H9 (cell line): Measurements from ENCODE around the gene RCOR2. TPM values are rescaled to one million over a fixed set of nuclear protein-coding genes. Genes with fewer than 3 reads are reported as not detected.

ENCODE experiments used
- DNase-seq: peaks from one replicate; pipeline ENCODE4 v3.0.0-alpha.2; 2017
- H2AFZ ChIP-seq: one replicate; pipeline ENCODE4 v1.6.1; 2013; ENCODE audit warnings: mild to moderate bottlenecking, low read length, control low read depth, moderate library complexity
- H2AK5ac ChIP-seq: 2 replicates; pipeline ENCODE4 v1.6.1; 2013; ENCODE audit warnings: low read length, control low read depth, mixed read lengths; ENCODE audit not compliant: insufficient read length
- H2BK120ac ChIP-seq: one replicate; pipeline ENCODE4 v1.6.1; 2013; ENCODE audit warnings: low read depth, mild to moderate bottlenecking, low read length, control low read depth, inconsistent platforms; ENCODE audit not compliant: poor library complexity, severe bottlenecking
- H2BK12ac ChIP-seq: 2 replicates; pipeline ENCODE4 v1.6.1; 2013; ENCODE audit warnings: low read length, control low read depth, mixed read lengths, low read depth; ENCODE audit not compliant: insufficient read length
- H2BK15ac ChIP-seq: 2 replicates; pipeline ENCODE4 v1.6.1; 2013; ENCODE audit warnings: low read depth, low read length, control low read depth
- H2BK20ac ChIP-seq: one replicate; pipeline ENCODE4 v1.6.1; 2013; ENCODE audit warnings: low read depth, mild to moderate bottlenecking, low read length, control low read depth, inconsistent platforms; ENCODE audit not compliant: poor library complexity, severe bottlenecking
- H2BK5ac ChIP-seq: 2 replicates; pipeline ENCODE4 v1.6.1; 2013; ENCODE audit warnings: low read length, control low read depth, mixed read lengths; ENCODE audit not compliant: insufficient read length
- H3K14ac ChIP-seq: 2 replicates; pipeline ENCODE4 v1.6.1; 2013; ENCODE audit warnings: low read length, control low read depth; ENCODE audit not compliant: insufficient read depth
- H3K18ac ChIP-seq: 2 replicates; pipeline ENCODE4 v1.6.1; 2013; ENCODE audit warnings: low read depth, mild to moderate bottlenecking, mixed read lengths, low read length, control low read depth; ENCODE audit not compliant: insufficient read length
- H3K23ac ChIP-seq: 2 replicates; pipeline ENCODE4 v1.6.1; 2013; ENCODE audit warnings: low read length, control low read depth, mixed read lengths, low read depth; ENCODE audit not compliant: insufficient read length
- H3K23me2 ChIP-seq: 2 replicates; pipeline ENCODE4 v1.6.1; 2013; ENCODE audit warnings: low read depth, mild to moderate bottlenecking, mixed read lengths, low read length, control low read depth; ENCODE audit not compliant: insufficient read length, poor library complexity, severe bottlenecking
- H3K27ac ChIP-seq: 2 replicates; pipeline ENCODE4 v1.5.1; 2013; ENCODE audit warnings: low read length, control low read depth, mixed read lengths, low read depth; ENCODE audit not compliant: insufficient read length
- H3K27me3 ChIP-seq: 2 replicates; pipeline ENCODE4 v1.6.1; 2013; ENCODE audit warnings: low read length, control low read depth, inconsistent platforms; ENCODE audit not compliant: insufficient read depth
- H3K4ac ChIP-seq: 2 replicates; pipeline ENCODE4 v1.6.1; 2013; ENCODE audit warnings: low read depth, mild to moderate bottlenecking, control low read depth, inconsistent platforms, low read length, moderate library complexity
- H3K4me1 ChIP-seq: 2 replicates; pipeline ENCODE4 v1.6.1; 2013; ENCODE audit warnings: low read length, control low read depth, inconsistent platforms; ENCODE audit not compliant: insufficient read depth
- H3K4me2 ChIP-seq: 2 replicates; pipeline ENCODE4 v1.6.1; 2013; ENCODE audit warnings: low read length, control low read depth, mixed read lengths; ENCODE audit not compliant: insufficient read length, insufficient read depth
- H3K56ac ChIP-seq: 2 replicates; pipeline ENCODE4 v1.6.1; 2013; ENCODE audit warnings: low read depth, mild to moderate bottlenecking, mixed read lengths, low read length, control low read depth; ENCODE audit not compliant: insufficient read length
- H3K79me1 ChIP-seq: 2 replicates; pipeline ENCODE4 v1.6.1; 2013; ENCODE audit warnings: low read depth, mild to moderate bottlenecking, moderate library complexity, low read length, control low read depth, inconsistent platforms; ENCODE audit not compliant: insufficient read depth, poor library complexity, severe bottlenecking
- H3K79me2 ChIP-seq: 2 replicates; pipeline ENCODE4 v1.6.1; 2013; ENCODE audit warnings: low read length, control low read depth, inconsistent platforms; ENCODE audit not compliant: insufficient read depth
- H3K9ac ChIP-seq: 2 replicates; pipeline ENCODE4 v1.6.1; 2013; ENCODE audit warnings: low read length, control low read depth, mixed read lengths; ENCODE audit not compliant: insufficient read length; ENCODE audit errors: extremely low read depth
- H3K9me3 ChIP-seq: one replicate; pipeline ENCODE4 v1.6.1; 2013; ENCODE audit warnings: low read depth, low read length, inconsistent platforms; ENCODE audit not compliant: control insufficient read depth
- H3T11ph ChIP-seq: one replicate; pipeline ENCODE4 v1.6.1; 2013; ENCODE audit warnings: mild to moderate bottlenecking, low read length, control low read depth, inconsistent platforms
- H4K20me1 ChIP-seq: one replicate; pipeline ENCODE4 v1.6.1; 2013; ENCODE audit not compliant: control insufficient read depth, insufficient read length, insufficient read depth
- H4K5ac ChIP-seq: 2 replicates; pipeline ENCODE4 v1.6.1; 2013; ENCODE audit warnings: low read depth, mild to moderate bottlenecking, mixed read lengths, low read length, control low read depth; ENCODE audit not compliant: insufficient read length
- H4K8ac ChIP-seq: replicated peaks from 2 replicates; pipeline ENCODE4 v1.6.1; 2013; ENCODE audit warnings: low read length, control low read depth, mixed read lengths, low read depth; ENCODE audit not compliant: insufficient read length
- H4K91ac ChIP-seq: 2 replicates; pipeline ENCODE4 v1.6.1; 2013; ENCODE audit warnings: low read depth, mild to moderate bottlenecking, moderate library complexity, mixed read lengths, low read length, control low read depth; ENCODE audit not compliant: insufficient read length
- H3K27ac Mint-ChIP-seq, 3 experiments: 2 replicates in 2 of 3; 3 replicates in 1 of 3; pipeline ENCODE4 v1.8.0; 2020 to 2021; ENCODE audit warnings: mixed read lengths in 3 of 3, mild to moderate bottlenecking in 1 of 3, moderate library complexity in 1 of 3
- H3K27me3 Mint-ChIP-seq: 2 replicates; pipeline ENCODE4 v1.8.0; 2021; ENCODE audit warnings: low read depth, mild to moderate bottlenecking, moderate library complexity, mixed read lengths
- H3K36me3 Mint-ChIP-seq, 3 experiments: 2 replicates in 2 of 3; 3 replicates in 1 of 3; pipeline ENCODE4 v1.8.0; 2020 to 2021; ENCODE audit warnings: low read depth in 3 of 3, mixed read lengths in 3 of 3; ENCODE audit not compliant: insufficient read depth in 1 of 3
- H3K4me1 Mint-ChIP-seq, 2 experiments: 2 replicates each; pipeline ENCODE4 v1.8.0; 2020; ENCODE audit warnings: mixed read lengths in 2 of 2
- H3K4me3 Mint-ChIP-seq, 2 experiments: 2 replicates in 1 of 2; 3 replicates in 1 of 2; pipeline ENCODE4 v1.8.0; 2020 to 2021; ENCODE audit warnings: mild to moderate bottlenecking in 2 of 2, mixed read lengths in 2 of 2, moderate library complexity in 1 of 2
- H3K9me3 Mint-ChIP-seq, 2 experiments: 2 replicates in 1 of 2; 3 replicates in 1 of 2; pipeline ENCODE4 v1.8.0; 2020; ENCODE audit warnings: mild to moderate bottlenecking in 2 of 2, mixed read lengths in 2 of 2, moderate library complexity in 1 of 2
- WGBS: extraction: QIAGEN DNeasy Blood & Tissue Kit; methylation state at CpG from one replicate; pipeline ENCODE4 v1.1.7; 2013; ENCODE audit warnings: missing lambda C conversion rate, low lambda C conversion rate, mixed read lengths; ENCODE audit not compliant: insufficient read length; ENCODE audit errors: extremely low coverage; 5-methylcytosine and 5-hydroxymethylcytosine counted together
- total RNA-seq: library from RNA; stranded (reverse); gene quantifications from 2 replicates; pipeline ENCODE4 v1.2.1, GENCODE V29; 2021
- TF ChIP-seq, protein P1 (sequence below): fragments of 200-600 bp; sonication (generic); conservative IDR thresholded peaks from 3 replicates; pipeline ENCODE4 v1.8.0; 2021; ENCODE audit warnings: antibody characterized with exemption, mild to moderate bottlenecking

RCOR2 gene
- total RNA-seq, 1 experiment from 2014 or later, result 118 TPM

DNA sequence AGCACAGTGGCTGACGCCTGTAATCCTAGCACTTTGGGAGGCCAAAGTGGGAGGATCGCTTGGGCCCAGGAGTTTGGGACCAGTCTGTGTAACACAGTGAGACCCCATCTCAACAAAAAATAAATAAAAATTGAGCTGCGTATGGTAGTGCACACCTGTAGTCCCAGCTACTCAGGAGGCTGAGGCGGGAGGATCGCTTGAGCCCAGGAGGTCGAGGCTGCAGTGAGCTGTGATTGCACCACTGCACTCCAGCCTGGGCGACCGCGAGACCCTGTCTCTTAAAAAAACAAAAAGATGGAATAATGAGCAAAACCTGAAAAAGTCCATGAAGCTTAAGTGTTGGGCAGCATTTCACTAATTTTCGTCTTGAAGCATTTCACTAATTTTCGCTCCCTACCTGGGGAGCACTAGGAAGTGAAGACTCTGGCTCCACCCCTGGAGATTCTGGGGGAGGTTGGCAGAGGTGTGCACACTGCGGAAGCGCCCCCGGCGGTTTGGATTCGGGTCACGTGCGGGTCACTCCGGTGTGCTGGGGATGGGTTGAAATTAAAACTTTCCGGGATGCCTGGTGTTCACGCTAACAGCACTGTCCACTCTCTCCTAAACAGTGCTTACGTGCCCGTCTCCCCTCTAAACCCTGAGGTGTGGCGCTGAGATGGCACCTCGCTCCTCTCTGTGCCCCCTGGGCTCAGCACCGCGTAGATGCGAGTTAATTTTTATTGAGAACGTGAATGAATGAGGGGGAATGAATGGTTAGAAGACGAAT lies 20.9 kb upstream of the RCOR2 start:
- H2BK12ac ChIP-seq, result no peak overlapping the region
- no peaks in the 10 kb centered on the region for H4K20me1 ChIP-seq
- H3K79me2 ChIP-seq, result peaks cover 7% of the 10 kb centered on the region; the same call in 1 of the 2 replicates
- peak overlapping the region; percentile 36 for H3K27ac ChIP-seq
- H3K23me2 ChIP-seq, result peaks cover 11% of the 10 kb centered on the region
- H3T11ph ChIP-seq, result no peak overlapping the region
- Mint-ChIP-seq H3K4me1 (peaks cover 14 to 19% of the 10 kb centered on the region in 2 experiments), H3K36me3 (peaks cover 0 to 9% (median 5%) of the 10 kb centered on the region in 3 experiments; a peak in 5 of 7 replicates), H3K9me3 (no peaks in the 10 kb centered on the region), H3K27ac (peak overlapping the region; percentile 70 to 97 (median 89); a peak in 6 of 7 replicates), H3K4me3 (peak overlapping the region; percentile 78 to 86), H3K27me3 (no peaks in the 10 kb centered on the region; the same call in 1 of the 2 replicates)
- H3K4me2 ChIP-seq, result peak overlapping the region; percentile 97
- peak overlapping the region; percentile 57 for H3K9ac ChIP-seq
- no peak overlapping the region for H4K5ac ChIP-seq
- H4K8ac ChIP-seq, result no peak overlapping the region
- peak; percentile 55 for DNase-seq
- no peak overlapping the region for H3K56ac ChIP-seq
- H2AFZ ChIP-seq, result peak overlapping the region; percentile 24
- no peak overlapping the region for H3K18ac ChIP-seq
- H2BK5ac ChIP-seq, result no peak overlapping the region
- no peaks in the 10 kb centered on the region for H3K4me1 ChIP-seq
- no peak overlapping the region for H2AK5ac ChIP-seq
- H3K14ac ChIP-seq, result no peak overlapping the region
- no peak overlapping the region for H2BK120ac ChIP-seq
- H3K79me1 ChIP-seq, result peaks cover 9% of the 10 kb centered on the region
- no peak overlapping the region for H4K91ac ChIP-seq
- no peaks in the 10 kb centered on the region for H3K27me3 ChIP-seq
- no peak overlapping the region for H2BK15ac ChIP-seq
- H2BK20ac ChIP-seq, result no peak overlapping the region
- no peak overlapping the region for H3K4ac ChIP-seq
- no peaks in the 10 kb centered on the region for H3K9me3 ChIP-seq
- H3K23ac ChIP-seq, result no peak overlapping the region
- WGBS, result no CpG with 5 or more reads among the region's 30 CpGs
- TF ChIP-seq, protein P1, sequence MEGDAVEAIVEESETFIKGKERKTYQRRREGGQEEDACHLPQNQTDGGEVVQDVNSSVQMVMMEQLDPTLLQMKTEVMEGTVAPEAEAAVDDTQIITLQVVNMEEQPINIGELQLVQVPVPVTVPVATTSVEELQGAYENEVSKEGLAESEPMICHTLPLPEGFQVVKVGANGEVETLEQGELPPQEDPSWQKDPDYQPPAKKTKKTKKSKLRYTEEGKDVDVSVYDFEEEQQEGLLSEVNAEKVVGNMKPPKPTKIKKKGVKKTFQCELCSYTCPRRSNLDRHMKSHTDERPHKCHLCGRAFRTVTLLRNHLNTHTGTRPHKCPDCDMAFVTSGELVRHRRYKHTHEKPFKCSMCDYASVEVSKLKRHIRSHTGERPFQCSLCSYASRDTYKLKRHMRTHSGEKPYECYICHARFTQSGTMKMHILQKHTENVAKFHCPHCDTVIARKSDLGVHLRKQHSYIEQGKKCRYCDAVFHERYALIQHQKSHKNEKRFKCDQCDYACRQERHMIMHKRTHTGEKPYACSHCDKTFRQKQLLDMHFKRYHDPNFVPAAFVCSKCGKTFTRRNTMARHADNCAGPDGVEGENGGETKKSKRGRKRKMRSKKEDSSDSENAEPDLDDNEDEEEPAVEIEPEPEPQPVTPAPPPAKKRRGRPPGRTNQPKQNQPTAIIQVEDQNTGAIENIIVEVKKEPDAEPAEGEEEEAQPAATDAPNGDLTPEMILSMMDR, result no peak; the same call in 2 of the 3 replicates
